ENCODE measurements around the gene SLC38A8. TPM values are rescaled to one million over a fixed set of nuclear protein-coding genes. Genes with fewer than 3 reads are reported as not detected.

The SLC38A8 gene
- total and polyA plus RNA-seq, 4 donors = 0.08 to 1.0 (median 0.32) TPM

DNA sequence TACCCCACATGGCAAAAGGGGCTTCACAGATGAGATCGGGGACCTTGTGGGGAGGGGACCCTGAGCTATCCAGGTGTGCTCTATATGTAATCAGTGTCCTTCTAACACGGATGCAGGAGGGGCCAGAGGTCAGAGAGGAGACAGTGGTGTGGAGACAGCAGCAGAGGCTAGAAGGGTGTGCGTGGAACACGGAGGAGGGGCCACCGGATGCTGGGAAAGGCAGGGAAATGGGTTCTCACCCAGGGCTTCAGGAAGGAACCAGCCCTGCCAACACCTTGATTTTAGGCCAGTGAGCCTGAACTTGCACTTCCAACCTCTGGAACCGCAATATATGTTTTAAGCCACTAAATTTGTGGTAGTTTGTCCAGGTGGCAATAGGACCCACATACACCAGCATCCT lies 4.6 kb upstream of the SLC38A8 start:
- Histone ChIP-seq H3K27ac (ENCODE audit: low read depth in 1 of 2, low read length in 2 of 2) (no peak overlapping the region), H3K9ac (ENCODE audit: low read depth in 1 of 2, low read length in 2 of 2) (no peak overlapping the region), H3K4me1 (ENCODE audit: control insufficient read depth in 4 of 4, insufficient read depth in 4 of 4, low read length in 3 of 4) (no peaks in the 10 kb centered on the region), H3K27me3 (ENCODE audit: control insufficient read depth in 4 of 4, insufficient read depth in 4 of 4, low read length in 3 of 4) (no peaks in the 10 kb centered on the region), H3K36me3 (ENCODE audit: control insufficient read depth in 4 of 4, insufficient read depth in 3 of 4, low read depth in 1 of 4, low read length in 3 of 4) (peaks cover 1 to 13% (median 3%) of the 10 kb centered on the region in 4 donors), H3K9me3 (ENCODE audit: control insufficient read depth in 4 of 4, low read length in 3 of 4) (no peaks in the 10 kb centered on the region), H3K4me3 (ENCODE audit: low read depth in 1 of 3, low read length in 3 of 3) (no peak overlapping the region)
- no peak for DNase-seq (ENCODE audit: low spot score)
- TF ChIP-seq GABPA (IDR thresholded peaks at IDR 0.05 in 1 of 2, conservative IDR thresholded peaks at IDR 0.05 in 1 of 2) (no peak), JUND (IDR thresholded peaks at IDR 0.05) (no peak), NR2F2 (IDR thresholded peaks at IDR 0.05) (no peak), HNF4A (conservative IDR thresholded peaks at IDR 0.05) (no peak), TAF1 (conservative IDR thresholded peaks at IDR 0.05) (no peak), YY1 (IDR thresholded peaks at IDR 0.05) (no peak), HNF4G (IDR thresholded peaks at IDR 0.05) (no peak), FOXA2 (IDR thresholded peaks at IDR 0.05) (no peak), RAD21 (IDR thresholded peaks at IDR 0.05) (no peak), FOXA1 (IDR thresholded peaks at IDR 0.05) (no peak), SP1 (IDR thresholded peaks at IDR 0.05) (no peak), EGR1 (IDR thresholded peaks at IDR 0.05; ENCODE audit: low read depth in 2 of 2) (no peak), RXRA (IDR thresholded peaks at IDR 0.05) (no peak)
- TF ChIP-seq, protein P1, sequence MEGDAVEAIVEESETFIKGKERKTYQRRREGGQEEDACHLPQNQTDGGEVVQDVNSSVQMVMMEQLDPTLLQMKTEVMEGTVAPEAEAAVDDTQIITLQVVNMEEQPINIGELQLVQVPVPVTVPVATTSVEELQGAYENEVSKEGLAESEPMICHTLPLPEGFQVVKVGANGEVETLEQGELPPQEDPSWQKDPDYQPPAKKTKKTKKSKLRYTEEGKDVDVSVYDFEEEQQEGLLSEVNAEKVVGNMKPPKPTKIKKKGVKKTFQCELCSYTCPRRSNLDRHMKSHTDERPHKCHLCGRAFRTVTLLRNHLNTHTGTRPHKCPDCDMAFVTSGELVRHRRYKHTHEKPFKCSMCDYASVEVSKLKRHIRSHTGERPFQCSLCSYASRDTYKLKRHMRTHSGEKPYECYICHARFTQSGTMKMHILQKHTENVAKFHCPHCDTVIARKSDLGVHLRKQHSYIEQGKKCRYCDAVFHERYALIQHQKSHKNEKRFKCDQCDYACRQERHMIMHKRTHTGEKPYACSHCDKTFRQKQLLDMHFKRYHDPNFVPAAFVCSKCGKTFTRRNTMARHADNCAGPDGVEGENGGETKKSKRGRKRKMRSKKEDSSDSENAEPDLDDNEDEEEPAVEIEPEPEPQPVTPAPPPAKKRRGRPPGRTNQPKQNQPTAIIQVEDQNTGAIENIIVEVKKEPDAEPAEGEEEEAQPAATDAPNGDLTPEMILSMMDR (IDR thresholded peaks at IDR 0.05; ENCODE audit: low read depth, low read length, missing input control) = no peak
- TF ChIP-seq, protein P2, sequence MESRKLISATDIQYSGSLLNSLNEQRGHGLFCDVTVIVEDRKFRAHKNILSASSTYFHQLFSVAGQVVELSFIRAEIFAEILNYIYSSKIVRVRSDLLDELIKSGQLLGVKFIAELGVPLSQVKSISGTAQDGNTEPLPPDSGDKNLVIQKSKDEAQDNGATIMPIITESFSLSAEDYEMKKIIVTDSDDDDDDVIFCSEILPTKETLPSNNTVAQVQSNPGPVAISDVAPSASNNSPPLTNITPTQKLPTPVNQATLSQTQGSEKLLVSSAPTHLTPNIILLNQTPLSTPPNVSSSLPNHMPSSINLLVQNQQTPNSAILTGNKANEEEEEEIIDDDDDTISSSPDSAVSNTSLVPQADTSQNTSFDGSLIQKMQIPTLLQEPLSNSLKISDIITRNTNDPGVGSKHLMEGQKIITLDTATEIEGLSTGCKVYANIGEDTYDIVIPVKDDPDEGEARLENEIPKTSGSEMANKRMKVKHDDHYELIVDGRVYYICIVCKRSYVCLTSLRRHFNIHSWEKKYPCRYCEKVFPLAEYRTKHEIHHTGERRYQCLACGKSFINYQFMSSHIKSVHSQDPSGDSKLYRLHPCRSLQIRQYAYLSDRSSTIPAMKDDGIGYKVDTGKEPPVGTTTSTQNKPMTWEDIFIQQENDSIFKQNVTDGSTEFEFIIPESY (IDR thresholded peaks at IDR 0.05) = no peak
- TF ChIP-seq, protein P3, sequence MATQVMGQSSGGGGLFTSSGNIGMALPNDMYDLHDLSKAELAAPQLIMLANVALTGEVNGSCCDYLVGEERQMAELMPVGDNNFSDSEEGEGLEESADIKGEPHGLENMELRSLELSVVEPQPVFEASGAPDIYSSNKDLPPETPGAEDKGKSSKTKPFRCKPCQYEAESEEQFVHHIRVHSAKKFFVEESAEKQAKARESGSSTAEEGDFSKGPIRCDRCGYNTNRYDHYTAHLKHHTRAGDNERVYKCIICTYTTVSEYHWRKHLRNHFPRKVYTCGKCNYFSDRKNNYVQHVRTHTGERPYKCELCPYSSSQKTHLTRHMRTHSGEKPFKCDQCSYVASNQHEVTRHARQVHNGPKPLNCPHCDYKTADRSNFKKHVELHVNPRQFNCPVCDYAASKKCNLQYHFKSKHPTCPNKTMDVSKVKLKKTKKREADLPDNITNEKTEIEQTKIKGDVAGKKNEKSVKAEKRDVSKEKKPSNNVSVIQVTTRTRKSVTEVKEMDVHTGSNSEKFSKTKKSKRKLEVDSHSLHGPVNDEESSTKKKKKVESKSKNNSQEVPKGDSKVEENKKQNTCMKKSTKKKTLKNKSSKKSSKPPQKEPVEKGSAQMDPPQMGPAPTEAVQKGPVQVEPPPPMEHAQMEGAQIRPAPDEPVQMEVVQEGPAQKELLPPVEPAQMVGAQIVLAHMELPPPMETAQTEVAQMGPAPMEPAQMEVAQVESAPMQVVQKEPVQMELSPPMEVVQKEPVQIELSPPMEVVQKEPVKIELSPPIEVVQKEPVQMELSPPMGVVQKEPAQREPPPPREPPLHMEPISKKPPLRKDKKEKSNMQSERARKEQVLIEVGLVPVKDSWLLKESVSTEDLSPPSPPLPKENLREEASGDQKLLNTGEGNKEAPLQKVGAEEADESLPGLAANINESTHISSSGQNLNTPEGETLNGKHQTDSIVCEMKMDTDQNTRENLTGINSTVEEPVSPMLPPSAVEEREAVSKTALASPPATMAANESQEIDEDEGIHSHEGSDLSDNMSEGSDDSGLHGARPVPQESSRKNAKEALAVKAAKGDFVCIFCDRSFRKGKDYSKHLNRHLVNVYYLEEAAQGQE (IDR thresholded peaks at IDR 0.05) = no peak
- 88% methylated on average over 6 of the region's 6 CpGs for WGBS

DNA sequence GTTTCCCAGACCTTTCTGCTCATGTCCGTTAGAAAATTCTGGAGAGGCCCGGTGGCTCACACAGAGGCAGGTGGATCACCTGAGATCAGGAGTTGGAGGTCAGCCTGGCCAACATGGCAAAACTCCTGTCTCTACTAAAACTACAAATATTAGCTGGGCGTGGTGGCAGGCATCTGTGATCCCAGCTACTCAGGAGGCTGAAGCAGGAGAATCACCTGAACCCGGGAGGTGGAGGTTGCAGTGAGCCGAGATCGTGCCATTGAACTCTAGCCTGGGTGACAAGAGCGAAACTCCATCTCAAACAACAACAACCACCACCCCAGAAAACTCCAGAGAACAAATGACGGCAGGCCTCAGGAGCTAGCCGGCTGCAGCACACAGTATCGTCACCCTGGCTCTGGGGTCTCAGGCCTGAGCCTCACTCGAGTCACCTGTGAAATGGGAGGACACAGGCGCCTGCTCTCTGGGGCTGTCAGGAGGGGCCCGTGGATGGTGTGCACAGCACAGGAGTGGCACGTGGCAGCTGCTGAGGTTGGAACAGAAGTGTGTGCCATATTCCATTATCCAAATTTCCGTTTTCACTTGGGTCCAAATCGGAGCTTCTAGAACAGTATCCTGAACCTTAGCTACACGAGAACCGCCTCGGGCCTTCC lies 3.3 kb upstream of the SLC38A8 start:
- Histone ChIP-seq H3K4me3 (ENCODE audit: low read depth in 1 of 3, low read length in 3 of 3) (no peak overlapping the region), H3K36me3 (ENCODE audit: control insufficient read depth in 4 of 4, insufficient read depth in 3 of 4, low read depth in 1 of 4, low read length in 3 of 4) (peaks cover 1 to 10% (median 2%) of the 10 kb centered on the region in 4 donors), H3K9me3 (ENCODE audit: control insufficient read depth in 4 of 4, low read length in 3 of 4) (no peaks in the 10 kb centered on the region), H3K27me3 (ENCODE audit: control insufficient read depth in 4 of 4, insufficient read depth in 4 of 4, low read length in 3 of 4) (no peaks in the 10 kb centered on the region), H3K4me1 (ENCODE audit: control insufficient read depth in 4 of 4, insufficient read depth in 4 of 4, low read length in 3 of 4) (no peaks in the 10 kb centered on the region), H3K27ac (ENCODE audit: low read depth in 1 of 2, low read length in 2 of 2) (no peak overlapping the region), H3K9ac (ENCODE audit: low read depth in 1 of 2, low read length in 2 of 2) (no peak overlapping the region)
- no peak for DNase-seq (ENCODE audit: low spot score)
- 93% methylated on average over 19 of the region's 19 CpGs for WGBS
- no peak for TF ChIP-seq FOXA2 (IDR thresholded peaks at IDR 0.05)
- TF ChIP-seq TAF1 (conservative IDR thresholded peaks at IDR 0.05) = no peak
- TF ChIP-seq, protein P4, sequence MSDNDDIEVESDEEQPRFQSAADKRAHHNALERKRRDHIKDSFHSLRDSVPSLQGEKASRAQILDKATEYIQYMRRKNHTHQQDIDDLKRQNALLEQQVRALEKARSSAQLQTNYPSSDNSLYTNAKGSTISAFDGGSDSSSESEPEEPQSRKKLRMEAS (IDR thresholded peaks at IDR 0.05) = no peak
- TF ChIP-seq YY1 (IDR thresholded peaks at IDR 0.05) = no peak
- TF ChIP-seq HNF4G (IDR thresholded peaks at IDR 0.05) = no peak
- TF ChIP-seq JUND (IDR thresholded peaks at IDR 0.05) = no peak
- TF ChIP-seq, protein P5, sequence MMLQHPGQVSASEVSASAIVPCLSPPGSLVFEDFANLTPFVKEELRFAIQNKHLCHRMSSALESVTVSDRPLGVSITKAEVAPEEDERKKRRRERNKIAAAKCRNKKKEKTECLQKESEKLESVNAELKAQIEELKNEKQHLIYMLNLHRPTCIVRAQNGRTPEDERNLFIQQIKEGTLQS (IDR thresholded peaks at IDR 0.05) = no peak
- no peak for TF ChIP-seq RAD21 (IDR thresholded peaks at IDR 0.05)
- no peak for TF ChIP-seq RXRA (IDR thresholded peaks at IDR 0.05)
- TF ChIP-seq, protein P1 (IDR thresholded peaks at IDR 0.05; ENCODE audit: low read depth, low read length, missing input control) = no peak
- no peak for TF ChIP-seq SP1 (IDR thresholded peaks at IDR 0.05)
- no peak for TF ChIP-seq FOXA1 (IDR thresholded peaks at IDR 0.05)

Measured in liver (tissue), 9 donors.